HG02571 (cell line): ENCODE data around the gene PANX3.

Source experiments
- ATAC-seq: cut with Tn5 transposase; IDR thresholded peaks from one replicate; pipeline ENCODE4 v1.9.1; 2021; ENCODE audit warnings: mild to moderate bottlenecking, moderate library complexity; ENCODE audit not compliant: unreplicated experiment

PANX3 gene

GRCh38 chr11:124656774-124657630 lies 45.8 kb downstream of the PANX3 start:
- no peak for ATAC-seq

DNA sequence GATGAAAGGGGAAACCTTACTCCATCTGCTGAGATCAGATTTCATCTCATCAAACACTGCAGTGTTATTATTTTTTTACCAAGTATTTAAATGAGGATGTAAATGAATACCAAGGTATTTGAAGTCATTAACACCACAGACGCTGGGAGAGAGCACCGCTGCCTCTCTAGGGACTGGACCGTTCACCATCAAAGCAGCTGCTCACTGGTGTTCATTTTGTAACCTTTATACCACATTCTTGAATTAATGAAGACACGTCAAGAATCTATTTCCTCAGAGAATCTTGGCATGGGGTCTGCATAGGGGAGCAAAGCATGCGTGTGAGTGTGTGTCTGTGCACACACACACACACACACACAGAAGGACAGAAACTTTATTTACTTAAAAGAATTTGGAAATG lies 46.7 kb downstream of the PANX3 start:
- no peak for ATAC-seq

- ATAC-seq: no peak
These were observed 47.3 kb downstream of the PANX3 start for GRCh38 chr11:124658501-124658900.

DNA sequence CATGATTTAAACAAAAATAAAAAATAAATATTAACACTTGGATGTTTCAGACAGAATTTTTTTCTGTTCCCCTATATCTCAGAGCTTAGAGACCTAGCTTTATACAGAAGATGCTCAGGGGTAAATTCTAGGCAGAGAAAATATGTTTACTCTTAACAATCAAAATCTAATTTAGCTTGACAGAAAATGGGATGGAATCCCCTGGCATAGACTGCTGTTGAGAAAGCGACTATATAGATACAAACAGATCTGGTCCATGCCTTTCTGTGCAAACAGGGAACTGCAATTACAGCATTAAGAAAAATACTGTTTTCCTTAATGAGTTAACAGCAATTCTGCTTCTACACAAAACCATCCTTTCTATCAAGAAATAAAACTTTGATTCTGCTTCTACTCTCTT lies 47.8 kb downstream of the PANX3 start:
- no peak for ATAC-seq

DNA sequence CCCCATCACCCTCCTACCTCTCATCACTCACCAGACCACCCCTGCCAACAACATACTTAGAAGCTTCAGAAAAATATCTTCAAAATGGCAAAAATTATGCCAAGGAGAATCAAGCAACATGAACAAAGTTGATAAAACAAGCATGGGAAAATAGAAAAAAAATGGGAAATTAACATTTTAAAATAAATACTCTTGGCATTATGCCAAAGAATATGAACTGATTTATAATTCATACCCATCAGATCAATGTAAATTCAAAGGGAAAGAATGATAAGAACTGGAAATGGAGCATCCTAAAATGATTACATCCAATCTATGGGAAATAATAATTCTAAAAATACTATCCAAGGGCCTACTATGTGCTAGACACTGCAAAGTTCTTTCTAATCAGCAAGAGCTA lies 50.3 kb downstream of the PANX3 start:
- ATAC-seq: no peak

- no peak for ATAC-seq
These were observed 50.9 kb downstream of the PANX3 start for GRCh38 chr11:124662106-124662505.

- no peak for ATAC-seq
These were observed 52.6 kb downstream of the PANX3 start for GRCh38 chr11:124663861-124664260.

- no peak for ATAC-seq
These were observed 56.4 kb downstream of the PANX3 start for GRCh38 chr11:124667601-124668000.

DNA sequence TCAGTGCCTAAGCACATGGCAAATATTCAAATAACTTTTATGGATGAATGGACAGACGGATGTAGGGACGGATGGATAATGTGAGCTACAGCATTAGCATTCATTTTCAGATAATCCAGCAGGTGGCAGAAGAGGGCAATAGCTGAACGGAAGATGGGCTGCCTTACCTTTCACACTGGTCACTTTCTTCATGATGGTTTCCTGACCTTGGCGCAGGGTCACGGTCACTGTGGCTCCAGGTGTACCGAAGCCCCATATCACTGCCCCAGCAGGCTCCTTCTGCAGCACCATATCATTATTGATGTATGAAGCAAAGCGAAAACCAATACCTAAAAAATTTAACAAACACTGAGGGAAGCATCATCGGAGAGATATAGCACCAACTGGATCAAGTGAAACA lies 58.0 kb downstream of the PANX3 start:
- no peak for ATAC-seq
